Activated naive CD4-positive, alpha-beta T cell treated with anti-CD3 and anti-CD28 coated beads, Interleukin-2, amount 50 U/mL, for 72 hours (primary cell): ENCODE measurements around the gene CCNI2. TPM values are rescaled to one million over a fixed set of nuclear protein-coding genes. Genes with fewer than 3 reads are reported as not detected.
A peak's percentile ranks its signal among the peaks of the same experiment; 100 is the strongest.

Source experiments
- ATAC-seq, 2 donors: fragments of 150-1000 bp; cut with Tn5 transposase; 2 replicates each; pipeline ENCODE4 v1.10.0; 2021; ENCODE audit warnings: mild to moderate bottlenecking in 2 of 2, moderate library complexity in 2 of 2
- DNase-seq, 2 donors: peaks; one replicate each; pipeline ENCODE4 v3.0.0; 2021 to 2022; ENCODE audit warnings: low spot score in 2 of 2
- H3K27ac Mint-ChIP-seq, 2 donors: one replicate each; pipeline ENCODE4 v1.8.0; 2022; ENCODE audit warnings: mild to moderate bottlenecking in 2 of 2, mixed read lengths in 2 of 2
- H3K36me3 Mint-ChIP-seq, 2 donors: one replicate each; pipeline ENCODE4 v1.8.0; 2022; ENCODE audit warnings: mixed read lengths in 2 of 2
- H3K9me3 Mint-ChIP-seq, 2 donors: one replicate each; pipeline ENCODE4 v1.8.0; 2022; ENCODE audit warnings: mixed read lengths in 2 of 2
- total RNA-seq, 2 donors: library from RNA; stranded (reverse); gene quantifications; one replicate each; pipeline ENCODE4 v1.2.3, GENCODE V29; 2022

CCNI2 gene
- total RNA-seq, 2 donors from 2014 or later = 0.87 to 2.2 TPM

- H3K9me3 Mint-ChIP-seq = no peaks in the 10 kb centered on the region
- H3K36me3 Mint-ChIP-seq = no peaks in the 10 kb centered on the region
- ATAC-seq = no peak
- no peak for DNase-seq
- H3K27ac Mint-ChIP-seq = no peak overlapping the region
Observed at GRCh38 chr5:132746592-132746953, 653 bp upstream of the CCNI2 start.

DNA sequence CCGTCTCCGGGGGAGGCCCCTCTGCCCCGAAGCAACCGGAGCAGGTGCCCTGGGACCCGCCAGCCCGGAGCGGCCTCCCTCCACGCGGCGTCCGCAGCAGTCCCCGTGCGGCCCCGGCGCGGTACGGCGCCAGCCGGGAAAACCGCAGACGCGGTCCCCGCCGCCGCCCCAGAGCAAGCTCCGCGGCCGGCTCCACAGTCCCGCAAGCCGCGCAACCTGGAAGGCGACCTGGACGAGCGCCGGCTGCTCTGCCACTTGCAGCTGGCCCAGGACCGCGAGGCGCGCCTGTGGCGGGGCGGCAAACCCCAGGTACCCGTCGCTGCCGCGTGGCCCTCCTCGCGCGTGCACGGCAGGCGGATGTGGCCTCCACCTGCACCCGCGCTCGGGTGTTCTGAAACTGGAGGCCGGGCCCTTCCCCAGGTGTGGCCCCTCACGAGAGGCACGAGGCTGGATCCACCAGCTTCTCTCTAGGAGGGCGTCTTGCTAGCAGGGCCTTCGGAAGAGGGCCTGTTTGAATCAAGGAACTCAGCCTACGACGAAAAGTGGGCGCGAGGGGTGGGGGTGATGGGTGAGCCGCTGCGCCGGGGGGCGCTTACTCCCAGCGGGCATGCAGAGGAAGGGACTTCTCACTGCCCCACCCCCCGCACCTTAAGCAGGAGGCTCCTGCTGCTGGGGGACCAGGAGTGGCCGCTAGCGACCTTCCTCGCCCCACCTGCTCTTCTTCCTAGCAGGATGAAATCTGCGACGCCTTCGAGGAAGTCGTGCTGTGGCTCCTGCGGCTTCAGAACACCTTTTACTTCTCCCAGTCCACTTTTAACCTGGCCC is 602 bp downstream of the CCNI2 start:
- Mint-ChIP-seq H3K27ac (peak overlapping the region in 1 of 2 donors; percentile 22), H3K9me3 (no peaks in the 10 kb centered on the region), H3K36me3 (no peaks in the 10 kb centered on the region)
- DNase-seq (peak in 1 of 2 donors; percentile 29), ATAC-seq (peak; percentile 30 to 33)

DNA sequence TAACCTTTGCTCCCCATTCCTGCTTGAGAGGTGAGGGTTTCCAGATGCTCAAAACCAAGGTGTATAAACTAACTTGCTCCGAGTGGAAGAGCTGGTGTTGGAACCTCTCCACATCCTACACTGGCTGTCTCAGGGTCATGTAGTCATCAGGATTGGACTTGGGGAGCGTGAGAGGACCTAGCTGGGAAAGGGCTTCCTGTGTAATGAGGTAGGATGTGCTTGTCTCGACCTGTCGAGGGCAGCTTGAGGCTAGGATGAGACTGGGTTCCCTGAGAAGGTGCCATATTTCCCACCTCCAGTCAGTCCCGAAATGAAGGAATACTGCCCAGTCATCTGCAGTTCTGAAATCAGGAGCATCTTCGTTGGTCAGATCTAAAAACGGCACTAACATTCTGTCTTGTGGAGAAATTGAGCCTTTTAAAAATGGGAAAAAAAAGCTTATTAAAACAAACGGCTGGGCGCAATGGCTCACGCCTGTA is 1.3 kb downstream of the CCNI2 start:
- Mint-ChIP-seq H3K27ac (peak overlapping the region in 1 of 2 donors; percentile 22), H3K36me3 (no peaks in the 10 kb centered on the region), H3K9me3 (no peaks in the 10 kb centered on the region)
- DNase-seq (no peak), ATAC-seq (no peak)

DNA sequence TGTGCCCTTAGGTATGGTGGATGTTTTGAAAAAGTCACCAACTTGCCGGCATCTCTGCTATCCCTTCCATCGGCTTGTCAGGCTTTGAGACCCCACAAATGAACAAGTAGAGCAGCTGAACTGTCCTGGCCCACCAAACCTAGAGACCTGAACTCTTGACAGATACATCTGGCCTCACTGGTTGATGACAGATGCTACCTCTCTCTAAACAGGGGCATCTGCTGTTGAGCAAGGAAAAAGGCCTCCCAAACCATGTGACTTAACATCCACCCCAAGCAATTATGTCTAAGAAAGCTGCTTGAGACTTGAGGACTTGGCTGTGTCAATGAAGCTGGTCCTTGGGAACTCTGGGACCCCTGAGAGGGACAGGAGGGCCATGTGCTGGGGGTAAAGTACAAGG is 2.3 kb downstream of the CCNI2 start:
- ATAC-seq (no peak), DNase-seq (no peak)
- Mint-ChIP-seq H3K9me3 (no peaks in the 10 kb centered on the region), H3K27ac (no peak overlapping the region), H3K36me3 (no peaks in the 10 kb centered on the region)

DNA sequence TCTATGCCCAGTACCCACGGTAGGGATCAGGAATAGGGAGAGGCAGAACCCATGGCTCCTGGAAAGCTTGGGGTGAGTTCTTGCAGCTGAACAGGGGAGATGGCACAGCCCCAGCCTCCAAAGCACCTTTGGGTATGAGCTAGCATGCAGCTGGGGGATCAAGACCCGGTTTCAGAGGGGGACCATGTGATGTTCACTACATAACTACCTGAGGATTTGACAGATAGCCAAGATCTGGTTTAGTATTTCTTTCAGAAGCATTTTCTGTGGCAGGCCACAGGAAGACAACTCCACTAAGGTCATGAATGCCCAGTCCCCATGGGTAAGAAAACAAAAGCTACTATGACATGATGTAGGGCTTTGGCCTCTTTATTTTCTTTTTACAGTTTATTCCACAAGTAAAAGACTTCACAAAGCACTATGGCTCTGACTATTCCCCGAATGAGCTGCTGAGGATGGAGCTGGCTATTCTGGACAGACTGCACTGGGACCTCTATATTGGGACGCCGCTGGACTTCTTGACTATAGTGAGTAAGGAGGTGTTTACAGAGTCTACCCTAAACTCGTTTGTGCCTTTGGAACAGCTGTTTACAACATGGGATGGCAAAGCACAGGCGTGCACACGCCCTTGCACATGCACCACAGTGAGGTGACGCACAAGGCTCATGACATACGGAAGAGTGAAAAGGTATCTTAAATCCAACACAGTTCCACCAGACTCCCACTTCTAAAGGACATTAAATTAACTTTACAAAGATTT is 3.4 kb downstream of the CCNI2 start:
- DNase-seq (no peak), ATAC-seq (peak in 1 of 2 donors; percentile 19)
- Mint-ChIP-seq H3K27ac (peak overlapping the region in 1 of 2 donors; percentile 24), H3K9me3 (no peaks in the 10 kb centered on the region), H3K36me3 (no peaks in the 10 kb centered on the region)

GRCh38 chr5:132751444-132751843 is 4.2 kb downstream of the CCNI2 start:
- Mint-ChIP-seq H3K27ac (peak overlapping the region in 1 of 2 donors; percentile 24), H3K36me3 (no peaks in the 10 kb centered on the region), H3K9me3 (no peaks in the 10 kb centered on the region)
- DNase-seq (peak in 1 of 2 donors; percentile 36), ATAC-seq (peak; percentile 25 to 65)

DNA sequence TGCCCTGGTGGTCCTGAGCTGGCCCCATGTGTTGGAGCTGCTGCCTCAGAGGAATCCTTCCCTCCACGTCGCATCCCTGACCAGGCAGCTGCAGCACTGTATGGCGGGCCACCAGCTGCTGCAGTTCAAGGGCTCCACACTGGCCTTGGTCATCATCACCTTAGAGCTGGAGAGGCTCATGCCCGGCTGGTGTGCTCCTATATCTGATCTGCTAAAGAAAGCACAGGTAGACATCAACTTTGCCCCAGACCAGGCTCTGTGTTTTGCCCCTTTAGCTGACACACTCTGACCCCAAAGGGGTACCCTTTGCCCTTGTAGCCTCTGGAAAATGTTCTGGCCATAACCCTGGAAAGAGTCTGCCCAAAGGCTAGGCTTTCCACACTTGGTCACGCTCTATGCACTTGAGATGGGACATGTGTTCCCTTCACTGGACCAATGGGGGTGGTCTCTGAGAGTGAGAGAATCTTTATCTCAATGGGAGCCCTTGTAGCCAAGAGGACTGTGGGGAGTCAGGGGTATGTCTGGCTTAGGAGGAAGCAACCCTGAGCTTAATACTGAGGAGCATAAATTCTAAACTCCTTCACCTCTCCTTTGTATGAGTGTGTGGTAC is 4.8 kb downstream of the CCNI2 start:
- no peaks in the 10 kb centered on the region for H3K9me3 Mint-ChIP-seq
- H3K27ac Mint-ChIP-seq = peak overlapping the region in 1 of 2 donors; percentile 58
- H3K36me3 Mint-ChIP-seq = no peaks in the 10 kb centered on the region
- ATAC-seq (peak in 1 of 2 donors; percentile 2), DNase-seq (no peak)

DNA sequence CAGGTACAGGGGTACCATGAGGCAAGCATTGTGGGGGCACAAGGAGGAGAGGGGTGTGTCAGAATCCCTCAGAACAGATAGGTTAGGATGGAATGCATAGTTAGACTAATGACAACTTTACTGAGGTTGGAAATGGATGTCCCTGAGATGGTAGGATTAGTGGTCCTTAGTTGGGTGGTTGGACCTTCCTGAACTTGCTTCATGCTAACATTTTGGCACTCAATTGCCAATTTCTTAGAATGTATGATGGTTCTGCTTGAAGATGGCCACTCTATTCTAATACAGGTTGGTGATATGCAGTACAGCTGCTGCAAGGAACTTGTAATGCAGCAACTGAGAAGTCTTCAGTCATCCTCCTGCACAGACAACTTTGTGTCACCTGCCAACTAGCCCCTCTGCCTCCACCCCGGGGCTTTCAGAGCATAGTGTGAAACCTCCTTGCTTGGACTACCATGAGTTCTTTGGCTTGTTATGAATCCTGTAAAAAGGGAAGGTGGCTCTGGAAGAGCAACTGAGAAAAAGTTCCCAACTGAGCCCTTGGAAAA is 5.4 kb downstream of the CCNI2 start:
- DNase-seq (no peak), ATAC-seq (no peak)
- Mint-ChIP-seq H3K27ac (no peak overlapping the region), H3K36me3 (no peaks in the 10 kb centered on the region), H3K9me3 (no peaks in the 10 kb centered on the region)

DNA sequence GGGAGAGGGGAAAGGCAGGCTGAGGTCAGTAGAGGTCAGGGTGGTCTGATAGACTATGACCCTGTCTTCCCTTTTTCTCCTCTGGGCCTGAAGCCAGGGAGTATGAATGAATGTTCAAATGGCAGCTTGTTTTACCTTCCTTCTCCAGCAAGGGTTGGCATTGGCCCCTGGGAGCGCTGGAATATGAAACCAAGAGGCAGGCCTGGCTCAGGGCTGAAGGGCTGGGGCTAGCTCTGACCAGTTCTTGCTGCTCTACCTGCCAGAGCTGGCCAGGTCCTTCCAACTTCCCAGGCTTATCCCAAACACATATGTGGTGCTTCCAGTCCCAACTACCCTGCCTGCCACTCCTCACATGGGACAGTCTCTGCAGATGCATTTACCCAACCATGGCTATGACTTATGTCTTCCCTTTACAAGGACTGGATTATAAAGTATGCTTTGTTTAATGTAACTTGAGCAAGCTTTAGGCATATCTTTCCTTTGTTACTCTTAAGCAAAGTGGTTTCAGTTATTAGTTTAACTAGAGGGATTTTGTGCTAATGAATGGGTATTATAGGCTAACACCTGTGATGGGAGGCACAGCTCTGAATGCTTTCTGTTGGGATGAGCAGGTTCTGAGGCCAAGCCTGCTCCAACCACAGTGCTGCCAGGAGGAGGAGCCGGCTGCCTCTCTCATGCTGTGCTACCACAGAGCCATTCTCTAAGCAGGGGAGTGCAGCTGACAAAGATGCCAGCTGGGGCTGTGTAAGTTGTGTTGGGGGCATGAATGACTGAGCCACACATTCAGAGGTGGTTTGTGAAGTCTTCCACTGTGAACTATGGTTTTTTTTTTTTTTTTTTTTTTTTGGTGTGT is 6.1 kb downstream of the CCNI2 start:
- no peaks in the 10 kb centered on the region for H3K9me3 Mint-ChIP-seq
- no peak overlapping the region for H3K27ac Mint-ChIP-seq
- ATAC-seq (peak; percentile 37 to 50), DNase-seq (no peak)
- H3K36me3 Mint-ChIP-seq = no peaks in the 10 kb centered on the region

GRCh38 chr5:132754111-132754510 is 6.9 kb downstream of the CCNI2 start:
- no peak for ATAC-seq
- H3K9me3 Mint-ChIP-seq = no peaks in the 10 kb centered on the region
- H3K36me3 Mint-ChIP-seq = no peaks in the 10 kb centered on the region
- H3K27ac Mint-ChIP-seq = no peak overlapping the region
- no peak for DNase-seq

DNA sequence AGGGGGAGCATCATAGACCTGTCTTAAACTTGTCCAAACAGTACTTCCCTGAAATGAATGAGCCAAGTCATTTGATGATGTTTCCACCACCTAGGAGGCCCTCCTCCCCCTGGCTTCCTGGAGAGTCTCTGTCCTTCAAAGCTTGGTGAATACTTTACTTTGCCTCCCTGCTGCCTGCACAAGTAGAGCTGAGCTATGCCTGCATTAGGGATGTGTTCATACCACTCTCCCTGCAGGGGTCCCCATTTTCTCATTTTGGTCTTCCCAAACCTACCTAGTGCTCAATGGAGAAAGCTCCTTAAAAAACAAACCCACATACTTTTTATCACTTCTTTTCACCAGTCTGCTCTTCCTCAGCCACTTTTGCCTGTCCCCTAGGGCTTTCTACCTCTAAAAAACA is 7.7 kb downstream of the CCNI2 start:
- DNase-seq (no peak), ATAC-seq (no peak)
- H3K9me3 Mint-ChIP-seq = no peaks in the 10 kb centered on the region
- no peaks in the 10 kb centered on the region for H3K36me3 Mint-ChIP-seq
- H3K27ac Mint-ChIP-seq = peak overlapping the region; percentile 28 to 37

- ATAC-seq = no peak
- DNase-seq = no peak
- H3K9me3 Mint-ChIP-seq = no peaks in the 10 kb centered on the region
- no peak overlapping the region for H3K27ac Mint-ChIP-seq
- H3K36me3 Mint-ChIP-seq = no peaks in the 10 kb centered on the region
Observed at GRCh38 chr5:132756542-132756941, 9.3 kb downstream of the CCNI2 start.

GRCh38 chr5:132758451-132758850 is 11.2 kb downstream of the CCNI2 start:
- ATAC-seq (no peak), DNase-seq (no peak)
- H3K36me3 Mint-ChIP-seq = no peaks in the 10 kb centered on the region
- H3K9me3 Mint-ChIP-seq = no peaks in the 10 kb centered on the region
- H3K27ac Mint-ChIP-seq = no peak overlapping the region

DNA sequence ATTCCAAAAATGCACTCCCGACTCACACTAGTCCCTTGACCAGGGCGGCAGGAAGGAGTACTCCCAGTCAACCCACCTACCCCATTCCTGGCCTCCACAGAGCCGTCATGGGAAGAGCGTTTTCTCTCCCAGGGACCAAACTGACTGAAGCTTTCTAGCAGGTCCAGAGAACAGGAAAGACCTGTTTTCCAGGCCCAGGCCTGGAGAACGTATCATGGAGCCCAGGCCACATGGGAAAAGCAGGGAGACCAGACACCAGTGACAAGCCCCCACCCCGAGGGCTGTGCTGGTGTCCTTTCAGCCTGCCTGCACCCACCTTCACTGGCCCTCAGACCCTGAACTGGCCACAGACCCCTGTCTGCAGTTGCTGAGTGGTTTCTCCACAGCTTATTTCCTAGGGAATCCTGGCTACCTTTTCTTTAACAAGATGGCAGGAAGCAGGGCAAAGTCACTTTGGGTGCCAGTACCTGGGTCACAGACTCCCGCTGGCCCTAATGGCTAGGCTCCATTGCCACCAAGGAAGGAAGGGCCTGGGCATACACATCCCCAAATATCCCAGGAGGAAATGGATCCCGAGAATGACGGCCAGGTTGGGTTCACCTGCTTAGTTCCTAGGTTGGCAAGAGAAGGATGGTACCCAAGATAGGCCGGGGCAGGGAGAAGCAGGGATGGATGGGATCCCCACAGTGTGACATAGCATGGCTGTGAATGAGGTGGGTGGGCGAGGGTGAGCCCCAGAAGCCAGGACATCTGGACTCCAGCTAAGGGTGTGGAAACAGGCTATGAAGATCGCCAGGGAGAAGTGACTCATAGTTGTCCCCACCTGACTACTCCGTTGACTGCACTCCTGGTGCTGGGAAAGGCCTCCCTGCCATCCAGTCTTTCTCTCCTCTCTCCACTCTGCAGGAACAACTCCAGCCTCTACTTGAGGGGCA is 12.2 kb downstream of the CCNI2 start:
- ATAC-seq = no peak
- no peak for DNase-seq
- H3K36me3 Mint-ChIP-seq = no peaks in the 10 kb centered on the region
- no peaks in the 10 kb centered on the region for H3K9me3 Mint-ChIP-seq
- H3K27ac Mint-ChIP-seq = no peak overlapping the region

DNA sequence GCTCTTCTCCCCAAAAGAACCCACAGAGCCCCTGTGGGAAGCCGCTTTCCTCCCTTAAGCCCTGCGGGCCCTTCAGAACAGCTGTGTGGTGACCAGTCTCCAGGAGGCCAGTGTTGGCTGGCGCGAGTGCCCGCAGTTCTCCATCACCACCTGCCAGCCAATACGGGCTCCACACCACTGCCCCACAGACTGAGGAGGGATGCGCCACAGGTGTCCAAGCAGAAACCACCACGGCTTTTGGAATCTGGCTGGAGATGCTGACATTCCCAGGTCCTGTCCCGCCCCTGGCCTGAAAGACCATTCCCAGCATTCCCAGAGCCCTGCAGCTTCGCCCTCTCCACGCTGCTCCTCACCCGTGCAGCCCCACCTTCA is 12.8 kb downstream of the CCNI2 start:
- DNase-seq (no peak), ATAC-seq (no peak)
- no peak overlapping the region for H3K27ac Mint-ChIP-seq
- H3K36me3 Mint-ChIP-seq = no peaks in the 10 kb centered on the region
- H3K9me3 Mint-ChIP-seq = no peaks in the 10 kb centered on the region
